ENCODE results near the gene TMEM121. TPM values are rescaled to one million over a fixed set of nuclear protein-coding genes. Genes with fewer than 3 reads are reported as not detected.

The TMEM121 gene
- total and polyA plus RNA-seq, 10 of the 15 experiments (the other 5 are each of a cell fraction or from before 2014, with no cell fraction given): 0.04 to 4.9 (median 1.2) TPM; not detected in 2

DNA sequence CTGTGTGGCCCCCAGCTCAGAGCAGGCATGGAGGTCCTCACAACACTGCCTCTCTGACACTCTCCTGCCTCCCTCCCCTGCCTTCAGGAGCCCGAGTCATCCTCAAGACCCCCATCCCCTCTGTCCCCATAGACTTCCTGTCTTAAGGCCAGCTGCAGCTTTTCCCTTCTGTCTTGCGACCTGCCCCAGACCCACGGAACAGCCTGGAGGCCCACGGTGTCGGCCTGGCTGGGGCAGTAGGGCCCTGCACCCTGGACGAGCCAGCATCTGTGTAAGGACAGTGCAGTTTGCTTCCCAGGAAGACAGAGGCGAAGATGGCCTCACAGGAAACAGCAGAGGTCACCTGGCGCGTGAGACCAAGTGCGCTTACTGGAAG, 25.7 kb upstream of the TMEM121 start:
- ChIA-PET CTCF (interaction anchor here (1.1 kb wide), 1 partner anchor 20 kb away, joined by 3 read pairs; no protein-coding TSS in a partner anchor), SMC1A (ENCODE audit: uncharacterized antibody, unreplicated experiment) (no interaction called here), POLR2A (interaction anchor here (0.5 kb wide), 1 partner anchor 439 kb away, joined by 3 read pairs; no protein-coding TSS in a partner anchor), RAD21 (ENCODE audit: unreplicated experiment) (no interaction called here)
- no peak for DNase-seq (ENCODE audit: low read depth, low spot score)
- Histone ChIP-seq H3K9me3 (replicated peaks; ENCODE audit: control insufficient read depth, insufficient read depth, low read length) (no peaks in the 10 kb centered on the region), H3K9ac (ENCODE audit: control insufficient read depth, insufficient read depth, low read length) (no peak overlapping the region), H4K20me1 (ENCODE audit: control insufficient read depth, insufficient read depth) (no peaks in the 10 kb centered on the region), H3K4me1 (ENCODE audit: control insufficient read depth, insufficient read depth, low read length) (no peaks in the 10 kb centered on the region), H3K79me2 (ENCODE audit: control insufficient read depth, insufficient read depth, low read length) (no peaks in the 10 kb centered on the region), H3K27me3 (replicated peaks in 1 of 2; ENCODE audit: control insufficient read depth in 2 of 2, insufficient read depth in 2 of 2, low read length in 1 of 2) (no peaks in the 10 kb centered on the region), H3K4me3 (no peak overlapping the region), H3K4me2 (ENCODE audit: control insufficient read depth, insufficient read depth) (no peak overlapping the region), H3K27ac (ENCODE audit: control insufficient read depth, insufficient read depth) (no peak overlapping the region), H2AFZ (ENCODE audit: control insufficient read depth, low read depth, low read length) (no peak overlapping the region), H3K36me3 (ENCODE audit: control insufficient read depth in 2 of 2, insufficient read depth in 2 of 2, low read length in 1 of 2) (no peaks in the 10 kb centered on the region)
- in situ Hi-C loops (cut with MboI): no loop called here
- no TSS peak for BruUV-seq (replicated peaks)
- no peak for FAIRE-seq
- intact Hi-C loops (cut with micrococcal nuclease; ENCODE audit: unreplicated experiment): no loop called here
- WGBS (ENCODE audit: insufficient coverage, insufficient replicate concordance, low lambda C conversion rate, missing lambda C conversion rate): 74% methylated on average over 10 of the region's 10 CpGs
- ATAC-seq: no peak
- TF ChIP-seq SIN3A (IDR thresholded peaks at IDR 0.05; ENCODE audit: low read depth, low read length): no peak
- TF ChIP-seq KLF5 (IDR thresholded peaks at IDR 0.05; ENCODE audit: partially characterized antibody): no peak
- TF ChIP-seq, protein P1, sequence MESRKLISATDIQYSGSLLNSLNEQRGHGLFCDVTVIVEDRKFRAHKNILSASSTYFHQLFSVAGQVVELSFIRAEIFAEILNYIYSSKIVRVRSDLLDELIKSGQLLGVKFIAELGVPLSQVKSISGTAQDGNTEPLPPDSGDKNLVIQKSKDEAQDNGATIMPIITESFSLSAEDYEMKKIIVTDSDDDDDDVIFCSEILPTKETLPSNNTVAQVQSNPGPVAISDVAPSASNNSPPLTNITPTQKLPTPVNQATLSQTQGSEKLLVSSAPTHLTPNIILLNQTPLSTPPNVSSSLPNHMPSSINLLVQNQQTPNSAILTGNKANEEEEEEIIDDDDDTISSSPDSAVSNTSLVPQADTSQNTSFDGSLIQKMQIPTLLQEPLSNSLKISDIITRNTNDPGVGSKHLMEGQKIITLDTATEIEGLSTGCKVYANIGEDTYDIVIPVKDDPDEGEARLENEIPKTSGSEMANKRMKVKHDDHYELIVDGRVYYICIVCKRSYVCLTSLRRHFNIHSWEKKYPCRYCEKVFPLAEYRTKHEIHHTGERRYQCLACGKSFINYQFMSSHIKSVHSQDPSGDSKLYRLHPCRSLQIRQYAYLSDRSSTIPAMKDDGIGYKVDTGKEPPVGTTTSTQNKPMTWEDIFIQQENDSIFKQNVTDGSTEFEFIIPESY (IDR thresholded peaks at IDR 0.05): no peak
- TF ChIP-seq NFYA (IDR thresholded peaks at IDR 0.05; ENCODE audit: borderline replicate concordance, low read depth, low read length): no peak
- no peak for TF ChIP-seq MYC (IDR thresholded peaks at IDR 0.05; ENCODE audit: insufficient read depth, insufficient read length, insufficient replicate concordance, low read length, severe bottlenecking)
- TF ChIP-seq ZZZ3 (IDR thresholded peaks at IDR 0.05; ENCODE audit: control insufficient read depth, insufficient read length, low read depth): no peak
- no peak for TF ChIP-seq BACH1 (IDR thresholded peaks at IDR 0.05; ENCODE audit: borderline replicate concordance)
- no peak for TF ChIP-seq EGR1 (IDR thresholded peaks at IDR 0.05; ENCODE audit: borderline replicate concordance in 1 of 2, low read depth in 2 of 2, low read length in 2 of 2)
- TF ChIP-seq HCFC1 (IDR thresholded peaks at IDR 0.05; ENCODE audit: low read length): no peak
- TF ChIP-seq, protein P2, sequence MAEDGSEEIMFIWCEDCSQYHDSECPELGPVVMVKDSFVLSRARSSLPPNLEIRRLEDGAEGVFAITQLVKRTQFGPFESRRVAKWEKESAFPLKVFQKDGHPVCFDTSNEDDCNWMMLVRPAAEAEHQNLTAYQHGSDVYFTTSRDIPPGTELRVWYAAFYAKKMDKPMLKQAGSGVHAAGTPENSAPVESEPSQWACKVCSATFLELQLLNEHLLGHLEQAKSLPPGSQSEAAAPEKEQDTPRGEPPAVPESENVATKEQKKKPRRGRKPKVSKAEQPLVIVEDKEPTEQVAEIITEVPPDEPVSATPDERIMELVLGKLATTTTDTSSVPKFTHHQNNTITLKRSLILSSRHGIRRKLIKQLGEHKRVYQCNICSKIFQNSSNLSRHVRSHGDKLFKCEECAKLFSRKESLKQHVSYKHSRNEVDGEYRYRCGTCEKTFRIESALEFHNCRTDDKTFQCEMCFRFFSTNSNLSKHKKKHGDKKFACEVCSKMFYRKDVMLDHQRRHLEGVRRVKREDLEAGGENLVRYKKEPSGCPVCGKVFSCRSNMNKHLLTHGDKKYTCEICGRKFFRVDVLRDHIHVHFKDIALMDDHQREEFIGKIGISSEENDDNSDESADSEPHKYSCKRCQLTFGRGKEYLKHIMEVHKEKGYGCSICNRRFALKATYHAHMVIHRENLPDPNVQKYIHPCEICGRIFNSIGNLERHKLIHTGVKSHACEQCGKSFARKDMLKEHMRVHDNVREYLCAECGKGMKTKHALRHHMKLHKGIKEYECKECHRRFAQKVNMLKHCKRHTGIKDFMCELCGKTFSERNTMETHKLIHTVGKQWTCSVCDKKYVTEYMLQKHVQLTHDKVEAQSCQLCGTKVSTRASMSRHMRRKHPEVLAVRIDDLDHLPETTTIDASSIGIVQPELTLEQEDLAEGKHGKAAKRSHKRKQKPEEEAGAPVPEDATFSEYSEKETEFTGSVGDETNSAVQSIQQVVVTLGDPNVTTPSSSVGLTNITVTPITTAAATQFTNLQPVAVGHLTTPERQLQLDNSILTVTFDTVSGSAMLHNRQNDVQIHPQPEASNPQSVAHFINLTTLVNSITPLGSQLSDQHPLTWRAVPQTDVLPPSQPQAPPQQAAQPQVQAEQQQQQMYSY (CRISPR knock-in tag; IDR thresholded peaks at IDR 0.05): no peak
- no peak for TF ChIP-seq SMC3 (IDR thresholded peaks at IDR 0.05; ENCODE audit: borderline replicate concordance, low read length)
- TF ChIP-seq JUND (IDR thresholded peaks at IDR 0.05; ENCODE audit: low read depth, low read length): no peak
- TF ChIP-seq, protein P3, sequence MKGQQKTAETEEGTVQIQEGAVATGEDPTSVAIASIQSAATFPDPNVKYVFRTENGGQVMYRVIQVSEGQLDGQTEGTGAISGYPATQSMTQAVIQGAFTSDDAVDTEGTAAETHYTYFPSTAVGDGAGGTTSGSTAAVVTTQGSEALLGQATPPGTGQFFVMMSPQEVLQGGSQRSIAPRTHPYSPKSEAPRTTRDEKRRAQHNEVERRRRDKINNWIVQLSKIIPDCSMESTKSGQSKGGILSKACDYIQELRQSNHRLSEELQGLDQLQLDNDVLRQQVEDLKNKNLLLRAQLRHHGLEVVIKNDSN (IDR thresholded peaks at IDR 0.05; ENCODE audit: borderline replicate concordance, extremely low read length, insufficient read depth, low read depth, low read length): no peak
- no peak for TF ChIP-seq HDAC2 (IDR thresholded peaks at IDR 0.05)
- TF ChIP-seq, protein P4, sequence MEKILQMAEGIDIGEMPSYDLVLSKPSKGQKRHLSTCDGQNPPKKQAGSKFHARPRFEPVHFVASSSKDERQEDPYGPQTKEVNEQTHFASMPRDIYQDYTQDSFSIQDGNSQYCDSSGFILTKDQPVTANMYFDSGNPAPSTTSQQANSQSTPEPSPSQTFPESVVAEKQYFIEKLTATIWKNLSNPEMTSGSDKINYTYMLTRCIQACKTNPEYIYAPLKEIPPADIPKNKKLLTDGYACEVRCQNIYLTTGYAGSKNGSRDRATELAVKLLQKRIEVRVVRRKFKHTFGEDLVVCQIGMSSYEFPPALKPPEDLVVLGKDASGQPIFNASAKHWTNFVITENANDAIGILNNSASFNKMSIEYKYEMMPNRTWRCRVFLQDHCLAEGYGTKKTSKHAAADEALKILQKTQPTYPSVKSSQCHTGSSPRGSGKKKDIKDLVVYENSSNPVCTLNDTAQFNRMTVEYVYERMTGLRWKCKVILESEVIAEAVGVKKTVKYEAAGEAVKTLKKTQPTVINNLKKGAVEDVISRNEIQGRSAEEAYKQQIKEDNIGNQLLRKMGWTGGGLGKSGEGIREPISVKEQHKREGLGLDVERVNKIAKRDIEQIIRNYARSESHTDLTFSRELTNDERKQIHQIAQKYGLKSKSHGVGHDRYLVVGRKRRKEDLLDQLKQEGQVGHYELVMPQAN (conservative IDR thresholded peaks at IDR 0.05): no peak
- no peak for TF ChIP-seq PAX8 (IDR thresholded peaks at IDR 0.05)
- no peak for TF ChIP-seq RCOR1 (conservative IDR thresholded peaks at IDR 0.05; ENCODE audit: low read depth, low read length)

Data from GM12878 (cell line).